Keratinocyte (primary cell): Measurements from ENCODE around the gene SSTR5. TPM values are rescaled to one million over a fixed set of nuclear protein-coding genes. Genes with fewer than 3 reads are reported as not detected.

Experiments used
- DNase-seq: peaks from one replicate; pipeline ENCODE4 v3.0.0-alpha.2; 2011; ENCODE audit warnings: low read depth, missing footprints, low spot score
- FAIRE-seq: peaks from 2 replicates; lab custom pipeline; 2011; peaks lifted over from hg19 to GRCh38; lab: Jason Lieb, UNC
- H2AFZ ChIP-seq: 2 replicates; pipeline ENCODE4 v1.6.0; 2012; ENCODE audit warnings: low read length, control low read depth, inconsistent platforms; ENCODE audit not compliant: control insufficient read depth
- H3K27ac ChIP-seq: 2 replicates; pipeline ENCODE4 v1.5.1; 2011; ENCODE audit warnings: low read length; ENCODE audit not compliant: control insufficient read depth, insufficient read depth
- H3K27me3 ChIP-seq: 3 replicates; pipeline ENCODE4 v1.6.0; 2011; ENCODE audit warnings: low read length; ENCODE audit not compliant: control insufficient read depth, insufficient read depth; ENCODE audit errors: extremely low read depth
- H3K36me3 ChIP-seq, 2 experiments: 2 replicates in 1 of 2; 3 replicates in 1 of 2; pipeline ENCODE4 v1.5.1; 2011; ENCODE audit warnings: low read length in 2 of 2, mild to moderate bottlenecking in 1 of 2; ENCODE audit not compliant: control insufficient read depth in 2 of 2, insufficient read depth in 2 of 2; ENCODE audit errors: extremely low read depth in 1 of 2
- H3K4me1 ChIP-seq: 3 replicates; pipeline ENCODE4 v1.5.1; 2011; ENCODE audit warnings: low read length; ENCODE audit not compliant: control insufficient read depth, insufficient read depth; ENCODE audit errors: extremely low read depth
- H3K4me2 ChIP-seq: 3 replicates; pipeline ENCODE4 v1.6.0; 2011; ENCODE audit warnings: low read depth, low read length; ENCODE audit not compliant: control insufficient read depth, insufficient read depth; ENCODE audit errors: extremely low read depth
- H3K4me3 ChIP-seq, 3 experiments: fragments of 200-600 bp in 1 of 3; sonication (generic) in 1 of 3; 2 replicates in 2 of 3; 3 replicates in 1 of 3; pipeline ENCODE4 v1.5.1; 2011 to 2016; ENCODE audit warnings: low read length in 3 of 3, mild to moderate bottlenecking in 3 of 3, control low read depth in 2 of 3, inconsistent platforms in 1 of 3, low read depth in 1 of 3, mixed read lengths in 1 of 3, mixed run types in 1 of 3, moderate library complexity in 1 of 3; ENCODE audit not compliant: control insufficient read depth in 2 of 3, insufficient read depth in 2 of 3; ENCODE audit errors: extremely low read depth in 1 of 3
- H3K79me2 ChIP-seq: 2 replicates; pipeline ENCODE4 v1.6.0; 2012; ENCODE audit warnings: low read length; ENCODE audit not compliant: control insufficient read depth, insufficient read depth
- H3K9ac ChIP-seq: 3 replicates; pipeline ENCODE4 v1.6.0; 2011; ENCODE audit warnings: low read length; ENCODE audit not compliant: control insufficient read depth, insufficient read depth; ENCODE audit errors: extremely low read depth
- H3K9me1 ChIP-seq: 3 replicates; pipeline ENCODE4 v1.6.0; 2011; ENCODE audit warnings: low read length; ENCODE audit not compliant: control insufficient read depth, insufficient read depth; ENCODE audit errors: extremely low read depth
- H3K9me3 ChIP-seq: 2 replicates; pipeline ENCODE4 v1.5.1; 2012; ENCODE audit warnings: low read depth, low read length; ENCODE audit not compliant: control insufficient read depth
- H4K20me1 ChIP-seq: 3 replicates; pipeline ENCODE4 v1.6.0; 2011; ENCODE audit warnings: low read length; ENCODE audit not compliant: control insufficient read depth, insufficient read depth; ENCODE audit errors: extremely low read depth
- EZH2 ChIP-seq: IDR thresholded peaks from one replicate; pipeline ENCODE4 v1.6.1; 2012; ENCODE audit warnings: inconsistent platforms, mild to moderate bottlenecking, low read length, moderate library complexity
- dilution Hi-C: fragments of 300-500 bp; cut with MboI; formaldehyde crosslinking; loops from one replicate; pipeline ENCODE4 v1.7.0; 2020; ENCODE audit warnings: low sequenced_read_pairs; ENCODE audit not compliant: extremely low pct_ligation_motif_present
- polyA plus RNA-seq, 5 experiments: library from polyadenylated mRNA; depleted of rRNA in 3 of 5; stranded (reverse) in 3 of 5; stranded (forward) in 1 of 5; unstranded in 1 of 5; fragments of >200 nt; gene quantifications; 1 replicate in 1 of 5; 2 replicates in 3 of 5; 3 replicates in 1 of 5; pipeline versions ENCODE4 v1.2.1 to v1.2.3, GENCODE V29; 2011 to 2012; ENCODE audit warnings: missing spikeins in 2 of 5, low read depth in 1 of 5, low replicate concordance in 1 of 5
- TF ChIP-seq, protein P1 (sequence below), 3 experiments: IDR thresholded peaks in 1 of 3; conservative IDR thresholded peaks in 1 of 3; optimal IDR thresholded peaks in 1 of 3; 2 replicates in 2 of 3; 3 replicates in 1 of 3; pipeline versions ENCODE3 to v1.5.1; 2011; ENCODE audit warnings: low read length in 3 of 3, mild to moderate bottlenecking in 3 of 3, moderate library complexity in 2 of 3, control low read depth in 1 of 3, inconsistent platforms in 1 of 3; ENCODE audit not compliant: insufficient read depth in 2 of 3; ENCODE audit errors: extremely low read depth in 1 of 3

Gene SSTR5
- polyA plus RNA-seq, 1 donor (not counting 4 experiments of a cell fraction or from before 2014, with no cell fraction given): not detected

DNA sequence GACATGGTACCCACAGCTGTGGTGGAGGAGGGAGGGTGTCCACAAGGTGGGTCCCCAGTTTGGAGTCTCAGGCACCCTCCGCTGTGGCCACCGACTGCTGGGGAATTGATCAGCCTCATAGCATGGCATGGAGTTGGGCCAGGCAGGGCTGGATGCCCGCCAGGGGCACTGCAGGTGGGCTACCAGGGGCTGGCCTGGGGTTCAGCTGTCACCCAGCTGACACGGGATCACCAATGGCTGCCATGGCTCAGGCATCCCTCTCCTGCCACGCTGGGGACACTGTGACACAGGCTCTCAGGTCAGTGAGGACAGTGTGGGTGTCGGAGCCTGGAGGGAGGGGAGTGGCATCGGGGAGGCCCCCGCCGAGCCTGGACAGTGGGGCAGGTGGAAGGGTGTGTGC, 19.8 kb upstream of the SSTR5 start:
- no peak overlapping the region for H3K4me3 ChIP-seq
- H3K36me3 ChIP-seq: no peaks in the 10 kb centered on the region
- no peaks in the 10 kb centered on the region for H3K9me3 ChIP-seq
- DNase-seq (no peak), FAIRE-seq (no peak)
- H2AFZ ChIP-seq: no peak overlapping the region
- TF ChIP-seq, protein P1, sequence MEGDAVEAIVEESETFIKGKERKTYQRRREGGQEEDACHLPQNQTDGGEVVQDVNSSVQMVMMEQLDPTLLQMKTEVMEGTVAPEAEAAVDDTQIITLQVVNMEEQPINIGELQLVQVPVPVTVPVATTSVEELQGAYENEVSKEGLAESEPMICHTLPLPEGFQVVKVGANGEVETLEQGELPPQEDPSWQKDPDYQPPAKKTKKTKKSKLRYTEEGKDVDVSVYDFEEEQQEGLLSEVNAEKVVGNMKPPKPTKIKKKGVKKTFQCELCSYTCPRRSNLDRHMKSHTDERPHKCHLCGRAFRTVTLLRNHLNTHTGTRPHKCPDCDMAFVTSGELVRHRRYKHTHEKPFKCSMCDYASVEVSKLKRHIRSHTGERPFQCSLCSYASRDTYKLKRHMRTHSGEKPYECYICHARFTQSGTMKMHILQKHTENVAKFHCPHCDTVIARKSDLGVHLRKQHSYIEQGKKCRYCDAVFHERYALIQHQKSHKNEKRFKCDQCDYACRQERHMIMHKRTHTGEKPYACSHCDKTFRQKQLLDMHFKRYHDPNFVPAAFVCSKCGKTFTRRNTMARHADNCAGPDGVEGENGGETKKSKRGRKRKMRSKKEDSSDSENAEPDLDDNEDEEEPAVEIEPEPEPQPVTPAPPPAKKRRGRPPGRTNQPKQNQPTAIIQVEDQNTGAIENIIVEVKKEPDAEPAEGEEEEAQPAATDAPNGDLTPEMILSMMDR (optimal IDR thresholded peaks at IDR 0.05 in 1 of 3, IDR thresholded peaks at IDR 0.05 in 1 of 3, conservative IDR thresholded peaks at IDR 0.05 in 1 of 3; ENCODE audit: extremely low read depth in 1 of 3, insufficient read depth in 2 of 3, low read length in 3 of 3): no peak
- no peak for TF ChIP-seq EZH2
- H3K4me1 ChIP-seq: no peaks in the 10 kb centered on the region
- no peak overlapping the region for H3K27ac ChIP-seq
- H3K9me1 ChIP-seq: no peaks in the 10 kb centered on the region
- no peak overlapping the region for H3K9ac ChIP-seq
- no peaks in the 10 kb centered on the region for H3K79me2 ChIP-seq
- H3K4me2 ChIP-seq: no peak overlapping the region
- dilution Hi-C loops: no loop called here
- no peaks in the 10 kb centered on the region for H4K20me1 ChIP-seq
- peaks cover 4% of the 10 kb centered on the region for H3K27me3 ChIP-seq

DNA sequence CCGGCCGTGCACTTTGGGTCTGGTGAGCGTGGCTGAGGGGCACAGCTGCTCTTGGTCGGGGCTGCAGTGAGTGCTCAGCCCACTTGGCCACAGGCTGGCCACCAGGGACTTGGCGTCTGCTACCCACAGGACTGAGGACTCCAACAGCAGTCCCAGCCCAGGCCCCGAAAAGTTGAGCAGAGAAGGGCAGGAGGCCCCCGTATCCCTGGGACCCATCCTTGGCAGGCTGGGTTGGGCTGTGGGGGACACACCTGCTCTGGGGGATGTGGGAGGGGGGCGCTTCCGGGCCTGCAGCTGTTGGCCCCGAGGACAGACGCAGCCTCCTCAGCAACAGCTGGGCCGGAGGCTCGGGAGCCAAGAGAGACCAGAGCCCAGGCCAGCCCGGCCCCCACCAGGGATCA, 19.4 kb upstream of the SSTR5 start:
- DNase-seq: no peak
- no peak overlapping the region for H3K27ac ChIP-seq
- no peaks in the 10 kb centered on the region for H3K9me3 ChIP-seq
- no peaks in the 10 kb centered on the region for H3K9me1 ChIP-seq
- no peak overlapping the region for H3K4me2 ChIP-seq
- H3K36me3 ChIP-seq: no peaks in the 10 kb centered on the region
- TF ChIP-seq, protein P1 (optimal IDR thresholded peaks at IDR 0.05 in 1 of 3, IDR thresholded peaks at IDR 0.05 in 1 of 3, conservative IDR thresholded peaks at IDR 0.05 in 1 of 3; ENCODE audit: extremely low read depth in 1 of 3, insufficient read depth in 2 of 3, low read length in 3 of 3): no peak
- TF ChIP-seq EZH2: no peak
- dilution Hi-C loops: no loop called here
- no peak overlapping the region for H3K4me3 ChIP-seq
- no peaks in the 10 kb centered on the region for H4K20me1 ChIP-seq
- H3K27me3 ChIP-seq: peaks cover 4% of the 10 kb centered on the region
- no peak overlapping the region for H3K9ac ChIP-seq
- no peaks in the 10 kb centered on the region for H3K79me2 ChIP-seq
- no peak for FAIRE-seq
- no peaks in the 10 kb centered on the region for H3K4me1 ChIP-seq
- no peak overlapping the region for H2AFZ ChIP-seq
